ENCODE measurements around the gene NRXN3.

The NRXN3 gene

DNA sequence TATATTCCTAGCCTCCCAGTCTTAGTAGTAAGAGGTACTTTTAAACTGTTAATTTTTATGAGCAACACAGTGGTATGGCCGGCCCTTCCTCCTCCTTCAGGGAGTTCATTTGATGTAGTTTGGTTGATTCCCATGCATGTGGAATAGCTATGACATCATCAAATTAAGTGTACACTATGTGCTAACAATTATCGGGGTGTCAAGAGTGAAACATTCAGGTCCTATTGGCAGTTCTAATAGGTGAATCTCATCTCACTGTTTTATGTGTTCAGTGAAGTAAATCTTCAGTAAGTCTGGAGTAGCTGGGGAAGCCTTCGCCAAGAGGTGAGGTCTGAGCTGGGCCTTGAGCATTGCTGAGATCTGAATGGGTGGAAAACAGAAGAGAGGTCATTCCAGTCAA, 1384.6 kb downstream of the NRXN3 start:
- H3K36me3 Mint-ChIP-seq (ENCODE audit: low read depth), result peaks cover 21% of the 10 kb centered on the region
- no peak overlapping the region for H3K27ac Mint-ChIP-seq

GRCh38 chr14:79555429-79555828, 1385.3 kb downstream of the NRXN3 start:
- peaks cover 20% of the 10 kb centered on the region for H3K9me3 Mint-ChIP-seq
- H3K27ac Mint-ChIP-seq, result no peak overlapping the region
- no peak overlapping the region for H3K4me3 Mint-ChIP-seq
- peaks cover 21% of the 10 kb centered on the region for H3K36me3 Mint-ChIP-seq (ENCODE audit: low read depth)
- H3K4me1 Mint-ChIP-seq, result peaks cover 47% of the 10 kb centered on the region
- TF ChIP-seq CTCF (IDR thresholded peaks at IDR 0.05), result no peak
- no peaks in the 10 kb centered on the region for H3K27me3 Mint-ChIP-seq (ENCODE audit: low read depth, poor library complexity)
- no peak for DNase-seq

More for the DNA sequence above, 1384.6 kb downstream of the NRXN3 start:
- H3K4me3 Mint-ChIP-seq, result no peak overlapping the region
- H3K9me3 Mint-ChIP-seq, result peaks cover 20% of the 10 kb centered on the region
- no peak for TF ChIP-seq CTCF (IDR thresholded peaks at IDR 0.05)
- DNase-seq, result no peak
- no peaks in the 10 kb centered on the region for H3K27me3 Mint-ChIP-seq (ENCODE audit: low read depth, poor library complexity)
- peaks cover 53% of the 10 kb centered on the region for H3K4me1 Mint-ChIP-seq

GRCh38 chr14:79557309-79557708, 1387.1 kb downstream of the NRXN3 start:
- no peak for DNase-seq
- no peak for TF ChIP-seq CTCF (IDR thresholded peaks at IDR 0.05)
- Mint-ChIP-seq H3K4me3 (no peak overlapping the region), H3K4me1 (peaks cover 29% of the 10 kb centered on the region), H3K9me3 (peaks cover 20% of the 10 kb centered on the region), H3K36me3 (ENCODE audit: low read depth) (peaks cover 21% of the 10 kb centered on the region), H3K27me3 (ENCODE audit: low read depth, poor library complexity) (no peaks in the 10 kb centered on the region), H3K27ac (no peak overlapping the region)

DNA sequence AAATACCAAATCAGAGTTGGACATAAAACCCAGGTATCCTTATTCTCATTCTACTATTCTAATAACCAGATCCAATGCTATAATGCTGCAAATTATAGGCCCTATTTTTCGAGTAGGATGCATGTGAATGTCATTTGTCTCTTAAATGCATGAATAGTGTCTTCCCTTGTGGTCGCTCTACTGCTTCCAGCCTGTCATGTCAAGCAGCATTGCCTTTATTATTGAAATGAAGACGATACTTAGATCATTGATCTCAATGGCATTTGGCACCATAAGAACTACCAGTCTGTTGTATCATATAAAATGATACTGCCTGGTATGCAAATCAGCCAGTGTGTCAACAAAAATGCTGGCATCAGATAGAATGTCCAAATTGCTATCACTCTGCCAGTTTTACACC, 1392.0 kb downstream of the NRXN3 start:
- Mint-ChIP-seq H3K36me3 (ENCODE audit: low read depth) (peaks cover 16% of the 10 kb centered on the region), H3K9me3 (peaks cover 17% of the 10 kb centered on the region), H3K4me1 (no peaks in the 10 kb centered on the region), H3K27me3 (ENCODE audit: low read depth, poor library complexity) (no peaks in the 10 kb centered on the region), H3K4me3 (no peak overlapping the region), H3K27ac (no peak overlapping the region)
- no peak for TF ChIP-seq CTCF (IDR thresholded peaks at IDR 0.05)
- DNase-seq, result no peak

DNA sequence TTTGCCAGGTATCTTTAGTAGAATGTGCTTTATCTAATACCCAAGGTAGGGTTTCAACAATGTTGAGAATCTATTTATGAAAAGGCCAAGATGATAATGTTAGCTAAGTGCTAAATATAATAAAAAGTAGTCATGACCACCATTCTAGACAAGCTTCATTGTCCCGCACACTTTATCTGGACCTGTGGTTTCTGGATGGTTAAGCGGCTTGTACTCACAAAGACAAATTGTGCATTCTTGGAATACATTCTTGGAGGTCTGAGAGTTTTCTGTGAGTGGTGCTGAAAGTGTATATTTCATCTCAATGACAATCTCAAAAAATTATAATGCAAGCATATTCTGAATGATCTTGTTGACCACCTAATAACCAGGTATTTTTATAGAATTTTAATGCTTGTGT, 1394.2 kb downstream of the NRXN3 start:
- H3K4me1 Mint-ChIP-seq, result no peaks in the 10 kb centered on the region
- no peak for DNase-seq
- H3K27ac Mint-ChIP-seq, result no peak overlapping the region
- no peak for TF ChIP-seq CTCF (IDR thresholded peaks at IDR 0.05)
- H3K4me3 Mint-ChIP-seq, result no peak overlapping the region
- H3K9me3 Mint-ChIP-seq, result no peaks in the 10 kb centered on the region
- H3K27me3 Mint-ChIP-seq (ENCODE audit: low read depth, poor library complexity), result no peaks in the 10 kb centered on the region
- H3K36me3 Mint-ChIP-seq (ENCODE audit: low read depth), result no peaks in the 10 kb centered on the region

DNA sequence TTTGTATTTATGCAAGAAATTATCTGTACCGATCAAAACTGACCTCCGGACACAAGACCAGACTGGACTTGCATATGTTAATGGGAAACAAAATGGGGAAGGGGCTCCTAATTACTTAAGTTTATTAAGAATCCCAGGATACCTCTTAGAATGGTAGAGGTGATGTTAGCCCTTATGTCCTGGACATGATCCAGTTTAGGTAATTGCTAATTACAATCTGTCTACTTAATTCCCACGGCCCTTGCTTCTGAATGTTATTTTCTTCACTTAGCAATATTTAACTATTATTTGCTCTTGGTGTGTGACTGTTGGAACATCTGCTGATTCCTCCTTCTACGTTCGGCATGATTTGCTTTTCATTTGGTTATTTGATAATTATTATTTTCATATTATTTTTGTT, 1397.1 kb downstream of the NRXN3 start:
- no peak overlapping the region for H3K27ac Mint-ChIP-seq
- peaks cover 19% of the 10 kb centered on the region for H3K4me1 Mint-ChIP-seq
- no peak for TF ChIP-seq CTCF (IDR thresholded peaks at IDR 0.05)
- no peak for DNase-seq
- no peak overlapping the region for H3K4me3 Mint-ChIP-seq
- H3K9me3 Mint-ChIP-seq, result no peaks in the 10 kb centered on the region
- H3K36me3 Mint-ChIP-seq (ENCODE audit: low read depth), result no peaks in the 10 kb centered on the region
- H3K27me3 Mint-ChIP-seq (ENCODE audit: low read depth, poor library complexity), result no peaks in the 10 kb centered on the region

Data from nephron progenitor cell (in vitro differentiated cells).